HG02973 (cell line): ENCODE results near the gene ZNF844.
"Not testable (repeated sequence)": the region's sequence is repeated elsewhere in the genome, so short reads cannot be mapped to it uniquely, and the experiment has no call there.

Experiments used
- ATAC-seq: cut with Tn5 transposase; IDR thresholded peaks from one replicate; pipeline ENCODE4 v1.9.1; 2021; ENCODE audit warnings: moderate library complexity; ENCODE audit not compliant: unreplicated experiment

ZNF844 gene

GRCh38 chr19:12092065-12092867, 27.7 kb downstream of the ZNF844 start:
- no peak for ATAC-seq

GRCh38 chr19:12092956-12093355, 28.4 kb downstream of the ZNF844 start:
- no peak for ATAC-seq

GRCh38 chr19:12093777-12094176, 29.2 kb downstream of the ZNF844 start:
- no peak for ATAC-seq

- no peak for ATAC-seq
These were observed 30.7 kb downstream of the ZNF844 start for GRCh38 chr19:12095111-12095790.

- ATAC-seq: no peak
These were observed 33.5 kb downstream of the ZNF844 start for GRCh38 chr19:12098040-12098439.

GRCh38 chr19:12103909-12104308, 39.4 kb downstream of the ZNF844 start:
- not testable (repeated sequence) for ATAC-seq

- ATAC-seq: no peak
These were observed 46.6 kb downstream of the ZNF844 start for GRCh38 chr19:12111176-12111575.

GRCh38 chr19:12111943-12112637, 47.6 kb downstream of the ZNF844 start:
- no peak for ATAC-seq

GRCh38 chr19:12112701-12113100, 48.2 kb downstream of the ZNF844 start:
- no peak for ATAC-seq

GRCh38 chr19:12113121-12113520, 48.6 kb downstream of the ZNF844 start:
- no peak for ATAC-seq

GRCh38 chr19:12117201-12117970, 52.9 kb downstream of the ZNF844 start:
- ATAC-seq: no peak

GRCh38 chr19:12126707-12127106, 62.2 kb downstream of the ZNF844 start:
- ATAC-seq: no peak
